D721Med (cell line): ENCODE results near the gene AXIN1.

Experiments
- DNase-seq: peaks from one replicate; pipeline ENCODE4 v3.0.0; 2011; ENCODE audit warnings: low spot score; ENCODE audit not compliant: insufficient read length
- FAIRE-seq: peaks from 2 replicates; lab custom pipeline; 2011; peaks lifted over from hg19 to GRCh38; lab: Jason Lieb, UNC
- TF ChIP-seq, protein P1 (sequence below): IDR thresholded peaks from 2 replicates; pipeline ENCODE4 v1.5.1; 2012; ENCODE audit warnings: mild to moderate bottlenecking, control low read depth; ENCODE audit not compliant: insufficient read depth; ENCODE audit errors: missing control alignments

Gene AXIN1

DNA sequence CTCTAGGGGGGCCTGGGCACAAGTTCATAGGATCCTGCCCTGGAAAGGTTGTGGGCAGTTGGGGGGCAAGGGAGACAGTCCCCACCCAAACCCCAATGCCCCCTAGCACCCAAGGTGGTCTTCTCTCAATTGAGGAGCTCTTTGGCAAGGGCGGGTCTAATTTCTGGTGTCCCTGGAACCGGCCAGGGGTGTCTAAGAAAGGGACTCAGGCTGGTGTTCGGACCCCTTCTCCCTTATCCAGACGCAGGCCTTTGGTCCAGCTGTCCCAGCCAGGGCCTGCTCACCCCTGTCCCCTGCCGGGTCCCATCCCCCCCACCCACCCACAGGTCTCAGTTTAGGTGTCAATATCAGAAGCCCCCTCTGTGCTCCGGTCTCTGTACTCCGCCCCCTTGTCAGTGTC, 73.0 kb downstream of the AXIN1 start:
- no peak for FAIRE-seq
- TF ChIP-seq, protein P1, sequence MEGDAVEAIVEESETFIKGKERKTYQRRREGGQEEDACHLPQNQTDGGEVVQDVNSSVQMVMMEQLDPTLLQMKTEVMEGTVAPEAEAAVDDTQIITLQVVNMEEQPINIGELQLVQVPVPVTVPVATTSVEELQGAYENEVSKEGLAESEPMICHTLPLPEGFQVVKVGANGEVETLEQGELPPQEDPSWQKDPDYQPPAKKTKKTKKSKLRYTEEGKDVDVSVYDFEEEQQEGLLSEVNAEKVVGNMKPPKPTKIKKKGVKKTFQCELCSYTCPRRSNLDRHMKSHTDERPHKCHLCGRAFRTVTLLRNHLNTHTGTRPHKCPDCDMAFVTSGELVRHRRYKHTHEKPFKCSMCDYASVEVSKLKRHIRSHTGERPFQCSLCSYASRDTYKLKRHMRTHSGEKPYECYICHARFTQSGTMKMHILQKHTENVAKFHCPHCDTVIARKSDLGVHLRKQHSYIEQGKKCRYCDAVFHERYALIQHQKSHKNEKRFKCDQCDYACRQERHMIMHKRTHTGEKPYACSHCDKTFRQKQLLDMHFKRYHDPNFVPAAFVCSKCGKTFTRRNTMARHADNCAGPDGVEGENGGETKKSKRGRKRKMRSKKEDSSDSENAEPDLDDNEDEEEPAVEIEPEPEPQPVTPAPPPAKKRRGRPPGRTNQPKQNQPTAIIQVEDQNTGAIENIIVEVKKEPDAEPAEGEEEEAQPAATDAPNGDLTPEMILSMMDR: no peak

DNA sequence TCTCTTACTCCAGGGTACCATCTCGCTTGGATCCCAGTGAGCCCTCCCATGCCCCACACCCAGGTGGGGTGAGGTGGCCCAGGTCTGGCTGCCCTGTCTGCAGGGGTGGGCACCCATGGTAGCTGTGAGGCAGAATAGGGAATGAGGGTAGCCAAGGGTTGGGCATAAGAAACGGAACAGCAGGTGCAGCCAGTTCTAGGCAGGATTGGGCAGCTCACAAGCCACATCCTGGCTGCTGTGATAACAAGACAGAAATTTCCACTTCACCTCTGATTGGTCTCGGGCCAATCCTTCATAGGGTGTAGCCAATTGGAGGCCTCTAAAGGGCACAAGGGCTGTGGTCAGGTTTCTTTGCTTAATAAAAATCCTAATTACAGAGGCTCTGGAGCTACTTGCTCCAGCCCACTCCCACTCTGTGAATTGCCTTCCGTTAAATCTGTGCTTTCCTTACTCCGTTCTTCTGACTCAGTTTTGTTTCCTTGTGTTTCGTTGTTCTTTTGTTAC, 73.6 kb downstream of the AXIN1 start:
- DNase-seq: no peak
- TF ChIP-seq, protein P1: no peak
- no peak for FAIRE-seq

More for the DNA sequence above, 73.0 kb downstream of the AXIN1 start:
- DNase-seq: no peak

DNA sequence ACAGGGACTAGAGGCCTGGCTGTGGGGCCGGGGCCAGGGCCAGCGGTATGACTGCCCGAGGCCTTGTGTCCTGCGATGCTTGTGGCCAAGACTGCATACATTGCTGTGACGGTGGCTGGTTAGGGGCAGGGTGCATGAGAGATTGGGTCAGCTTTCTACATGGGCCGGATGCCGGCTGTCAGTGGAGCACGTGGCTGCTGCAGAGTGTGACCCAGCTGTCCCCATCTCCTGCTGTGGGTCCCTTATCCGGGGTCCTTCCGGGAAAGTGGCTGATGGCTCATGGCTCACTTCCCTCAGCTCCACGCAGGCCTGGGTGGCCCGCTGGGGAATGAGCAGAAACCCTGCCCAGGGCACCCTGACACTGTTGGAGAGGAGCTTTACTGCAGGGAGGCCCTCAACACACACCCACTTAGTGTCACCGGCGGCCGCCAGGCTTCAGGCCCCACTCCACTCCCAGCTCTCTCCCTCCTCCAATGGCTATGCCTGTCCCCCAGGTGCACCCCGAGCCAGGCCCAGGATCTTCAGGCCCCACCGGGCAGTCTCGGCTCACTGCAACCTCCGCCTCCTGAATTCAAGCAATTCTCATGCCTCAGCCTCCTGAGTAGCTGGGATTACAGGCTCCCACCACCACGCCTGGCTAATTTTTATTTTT, 76.0 kb downstream of the AXIN1 start:
- FAIRE-seq: no peak
- TF ChIP-seq, protein P1: no peak
- DNase-seq: no peak

DNA sequence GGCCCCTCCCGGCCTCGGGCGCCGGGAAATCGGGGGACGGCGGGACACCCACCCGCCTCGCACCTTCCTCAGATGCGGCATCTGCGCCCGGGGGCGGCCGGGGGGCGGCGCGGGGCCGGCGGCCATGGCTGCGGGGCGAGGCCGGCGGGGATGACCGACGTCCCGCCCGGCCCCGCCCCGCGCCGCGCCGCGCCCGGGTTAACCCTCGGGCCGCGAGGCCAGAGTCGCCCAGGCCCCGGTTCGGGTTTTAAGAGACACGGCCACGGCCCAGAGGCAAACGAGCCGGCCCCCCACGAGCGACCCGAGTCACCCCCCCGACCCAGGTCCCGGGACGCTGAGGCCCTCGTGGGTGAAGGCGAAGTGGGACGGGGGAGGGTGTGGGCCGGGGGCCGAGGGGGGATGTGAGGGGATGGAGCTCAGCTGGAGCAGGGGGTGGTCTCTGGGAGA, 76.7 kb downstream of the AXIN1 start, which contains the start of gene RGS11:
RGS11 (minus strand) TSS at position 159 of the 447 bp plus-strand sequence; CDS start at position 126, 33 bp downstream.
- DNase-seq: no peak
- FAIRE-seq: no peak

DNA sequence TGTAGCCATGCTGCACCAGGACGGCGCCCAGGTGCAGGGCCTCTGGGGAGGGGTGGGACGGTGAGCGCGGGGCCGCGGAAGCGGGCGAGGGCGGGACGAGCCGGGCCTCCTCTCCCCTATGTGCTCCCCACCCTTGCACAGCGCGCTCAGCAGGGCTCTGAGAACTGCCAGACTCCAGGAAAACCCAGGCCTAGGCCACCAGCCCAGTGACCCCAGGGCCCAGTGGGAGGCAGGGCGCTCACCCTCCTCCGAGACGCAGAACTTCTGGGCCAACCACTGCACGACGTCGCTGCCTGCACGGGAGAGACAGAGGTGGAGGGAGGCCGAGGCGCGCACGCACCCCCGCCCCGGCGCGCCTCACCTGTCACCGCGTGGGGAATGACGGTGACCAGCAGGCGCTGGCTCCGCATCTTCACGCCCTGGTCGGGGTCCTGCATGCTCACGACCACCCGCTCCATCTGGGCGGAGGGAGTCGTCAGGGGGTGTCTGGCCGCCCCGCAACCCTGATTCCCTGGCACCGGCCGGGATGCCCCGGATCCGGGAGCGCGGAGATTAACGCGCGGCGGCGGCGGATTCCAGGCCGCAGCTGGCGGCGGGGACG, 77.4 kb downstream of the AXIN1 start:
- FAIRE-seq: no peak
- DNase-seq: no peak
- TF ChIP-seq, protein P1: no peak

More for the DNA sequence above, 76.7 kb downstream of the AXIN1 start, which contains the start of gene RGS11:
- TF ChIP-seq, protein P1: no peak

DNA sequence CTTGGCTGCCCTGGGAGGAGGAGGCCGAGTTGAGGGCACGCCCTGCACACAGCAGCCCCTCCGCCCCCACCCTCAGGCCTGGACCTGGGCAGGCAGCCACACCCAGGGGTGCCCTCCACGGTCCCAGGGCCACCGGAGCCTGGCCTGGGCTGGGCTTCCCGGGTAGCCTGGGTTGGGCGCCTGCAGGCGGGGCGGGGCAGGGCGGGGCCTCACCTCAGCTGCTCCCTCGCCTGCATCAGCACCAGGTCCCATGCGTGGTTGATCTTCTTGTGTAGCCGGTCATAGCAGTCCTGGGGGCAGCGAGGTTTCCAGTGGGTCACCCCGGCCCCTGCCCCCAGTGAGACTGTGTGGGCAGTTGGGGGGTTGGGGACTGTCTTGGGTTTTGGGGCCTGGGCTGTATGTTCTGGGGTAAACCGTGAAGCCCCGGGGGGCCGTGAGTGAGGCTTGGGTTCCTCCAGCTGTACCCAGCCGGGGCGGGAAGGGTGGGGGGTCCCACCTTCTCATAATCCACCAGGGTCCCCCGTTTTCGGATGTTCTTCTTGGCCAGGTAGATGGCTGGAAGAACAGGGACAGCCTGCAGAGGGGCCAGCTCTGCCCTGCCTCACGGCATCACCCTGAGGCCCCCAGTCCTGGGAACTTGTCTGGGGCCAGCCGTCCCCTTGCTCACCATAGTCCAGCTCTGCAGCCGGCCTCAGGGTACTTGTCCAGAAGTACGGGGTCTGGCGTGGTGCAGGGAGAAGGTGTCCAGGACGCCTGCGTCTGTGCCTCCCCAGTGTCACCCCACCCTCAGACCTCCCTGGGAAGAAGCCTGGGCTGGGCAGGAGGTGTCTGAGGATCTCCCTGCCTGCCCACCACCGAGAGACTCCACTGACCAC, 78.7 kb downstream of the AXIN1 start:
- FAIRE-seq: no peak
- TF ChIP-seq, protein P1: no peak
- no peak for DNase-seq
